ENCODE results near the gene ZSCAN26. TPM values are rescaled to one million over a fixed set of nuclear protein-coding genes. Genes with fewer than 3 reads are reported as not detected.

Gene ZSCAN26
- total RNA-seq, 2 donors from 2014 or later, result 25.0 to 30.7 TPM

GRCh38 chr6:28322661-28323060 lies 55.7 kb downstream of the ZSCAN26 start:
- Histone ChIP-seq H3K36me3 (peaks cover 10% of the 10 kb centered on the region in 2 donors), H3K27me3 (replicated peaks; ENCODE audit: insufficient read depth) (no peaks in the 10 kb centered on the region), H3K4me1 (replicated peaks) (no peaks in the 10 kb centered on the region), H3K9me3 (no peaks in the 10 kb centered on the region), H3K27ac (no peak overlapping the region), H3K4me3 (no peak overlapping the region)
- WGBS, result 69% methylated on average over 3 of the region's 3 CpGs
- TF ChIP-seq, protein P1, sequence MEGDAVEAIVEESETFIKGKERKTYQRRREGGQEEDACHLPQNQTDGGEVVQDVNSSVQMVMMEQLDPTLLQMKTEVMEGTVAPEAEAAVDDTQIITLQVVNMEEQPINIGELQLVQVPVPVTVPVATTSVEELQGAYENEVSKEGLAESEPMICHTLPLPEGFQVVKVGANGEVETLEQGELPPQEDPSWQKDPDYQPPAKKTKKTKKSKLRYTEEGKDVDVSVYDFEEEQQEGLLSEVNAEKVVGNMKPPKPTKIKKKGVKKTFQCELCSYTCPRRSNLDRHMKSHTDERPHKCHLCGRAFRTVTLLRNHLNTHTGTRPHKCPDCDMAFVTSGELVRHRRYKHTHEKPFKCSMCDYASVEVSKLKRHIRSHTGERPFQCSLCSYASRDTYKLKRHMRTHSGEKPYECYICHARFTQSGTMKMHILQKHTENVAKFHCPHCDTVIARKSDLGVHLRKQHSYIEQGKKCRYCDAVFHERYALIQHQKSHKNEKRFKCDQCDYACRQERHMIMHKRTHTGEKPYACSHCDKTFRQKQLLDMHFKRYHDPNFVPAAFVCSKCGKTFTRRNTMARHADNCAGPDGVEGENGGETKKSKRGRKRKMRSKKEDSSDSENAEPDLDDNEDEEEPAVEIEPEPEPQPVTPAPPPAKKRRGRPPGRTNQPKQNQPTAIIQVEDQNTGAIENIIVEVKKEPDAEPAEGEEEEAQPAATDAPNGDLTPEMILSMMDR (IDR thresholded peaks at IDR 0.05), result no peak
- TF ChIP-seq POLR2AphosphoS5 (IDR thresholded peaks at IDR 0.05), result peak; percentile 46
- DNase-seq (ENCODE audit: low spot score), result peak; percentile 12
- intact Hi-C loops (cut with DNase I), result no loop called here

DNA sequence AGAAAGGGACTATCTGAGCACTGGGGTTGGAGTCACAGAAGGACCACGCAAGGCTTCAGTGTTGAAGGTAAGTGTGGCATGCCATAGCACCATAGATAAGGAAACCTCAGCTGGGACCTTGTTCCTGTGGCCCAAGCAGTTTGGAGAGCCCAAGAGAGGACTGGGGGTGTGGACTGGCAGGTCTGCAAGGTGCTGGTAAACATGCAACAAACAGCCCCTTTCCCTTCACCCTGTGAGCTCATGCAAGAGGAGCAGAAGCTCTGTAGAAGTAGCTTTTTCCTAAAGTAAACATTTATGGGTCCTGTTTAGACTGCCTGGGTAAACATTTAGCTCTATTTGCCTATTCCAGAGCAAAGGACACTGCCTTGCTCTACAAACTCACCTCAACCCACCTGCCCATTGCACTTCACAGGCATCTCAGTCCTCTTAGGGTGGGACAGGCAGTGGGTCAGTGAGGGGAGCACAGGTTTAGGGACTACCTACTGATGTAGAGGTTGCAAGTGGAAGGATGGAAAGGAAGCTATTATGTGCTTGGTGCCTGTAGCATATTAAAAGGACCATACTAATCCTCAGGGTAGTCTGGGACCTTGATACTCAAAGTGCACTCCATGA lies 57.0 kb downstream of the ZSCAN26 start:
- no peak for DNase-seq (ENCODE audit: low spot score)
- WGBS, result 91% methylated on average over 1 of the region's 1 CpG
- TF ChIP-seq POLR2AphosphoS5 (IDR thresholded peaks at IDR 0.05) (no peak), POLR2A (IDR thresholded peaks at IDR 0.05) (no peak)
- TF ChIP-seq, protein P1 (IDR thresholded peaks at IDR 0.05), result no peak
- H3K9me3 ChIP-seq, result no peaks in the 10 kb centered on the region
- peaks cover 10% of the 10 kb centered on the region in 2 donors for H3K36me3 ChIP-seq
- no peaks in the 10 kb centered on the region for H3K27me3 ChIP-seq (replicated peaks; ENCODE audit: insufficient read depth)
- intact Hi-C loops (cut with DNase I), result no loop called here
- H3K27ac ChIP-seq, result no peak overlapping the region
- no peaks in the 10 kb centered on the region for H3K4me1 ChIP-seq (replicated peaks)
- no peak overlapping the region for H3K4me3 ChIP-seq

- no peaks in the 10 kb centered on the region for H3K27me3 ChIP-seq (replicated peaks; ENCODE audit: insufficient read depth)
- DNase-seq (ENCODE audit: low spot score), result no peak
- H3K4me3 ChIP-seq, result no peak overlapping the region
- H3K27ac ChIP-seq, result no peak overlapping the region
- intact Hi-C loops (cut with DNase I), result no loop called here
- TF ChIP-seq, protein P1 (IDR thresholded peaks at IDR 0.05), result no peak
- TF ChIP-seq POLR2A (IDR thresholded peaks at IDR 0.05) (no peak), POLR2AphosphoS5 (IDR thresholded peaks at IDR 0.05) (no peak)
- H3K36me3 ChIP-seq, result peaks cover 10% of the 10 kb centered on the region in 2 donors
- no peaks in the 10 kb centered on the region for H3K9me3 ChIP-seq
- no peaks in the 10 kb centered on the region for H3K4me1 ChIP-seq (replicated peaks)
- WGBS, result 95% methylated on average over 7 of the region's 7 CpGs
Measured at GRCh38 chr6:28326371-28326948, 59.5 kb downstream of the ZSCAN26 start.

Small RNA genes lying within 50 kb of the gene (small RNA-seq; reads per million reads assigned to genes)
- gene AL021997.1, result 0 reads per million in 2 donors
- 0 reads per million in 2 donors for gene AL021997.2

Other genes with a start within 250 kb of the ZSCAN26 start
- gene ZNF165, start 186.6 kb upstream of the ZSCAN26 start, total RNA-seq, result 1 to 10 TPM; 1.3 to 1.8 TPM
- gene ZSCAN16, start 142.5 kb upstream of the ZSCAN26 start, total RNA-seq, result 1 to 10 TPM; 5.3 TPM
- gene ZKSCAN8, start 125.3 kb upstream of the ZSCAN26 start, total RNA-seq, result 10 to 100 TPM; 20.5 to 39.4 TPM
- gene ZSCAN9, start 41.9 kb upstream of the ZSCAN26 start, total RNA-seq, result 10 to 100 TPM; 16.7 to 17.3 TPM
- gene ZKSCAN4, start 14.9 kb upstream of the ZSCAN26 start, total RNA-seq, result 1 to 10 TPM; 2.7 to 5.8 TPM
- 1 to 10 TPM in 1 of 2 donors, under 1 TPM in 1; 0.14 to 3.9 TPM for gene NKAPL, start 7.8 kb upstream of the ZSCAN26 start, total RNA-seq
- 1 to 10 TPM; 4.2 to 4.6 TPM for gene PGBD1, start 14.4 kb downstream of the ZSCAN26 start, total RNA-seq
- 10 to 100 TPM; 13.7 to 21.7 TPM for gene ZSCAN31, start 69.0 kb downstream of the ZSCAN26 start, total RNA-seq
- gene ZKSCAN3, start 82.8 kb downstream of the ZSCAN26 start, total RNA-seq, result 1 to 10 TPM; 5.9 to 6.5 TPM
- 10 to 100 TPM in 1 of 2 donors, 1 to 10 TPM in 1; 5.9 to 10.2 TPM for gene ZSCAN12, start 132.6 kb downstream of the ZSCAN26 start, total RNA-seq
- 1 to 10 TPM; 5.3 to 5.7 TPM for gene ZSCAN23, start 176.3 kb downstream of the ZSCAN26 start, total RNA-seq
- under 1 TPM in 1 of 2 donors, not detected in 1; 0.40 TPM for gene GPX6, start 248.7 kb downstream of the ZSCAN26 start, total RNA-seq